HT1080 (cell line): Measurements from ENCODE around the gene NANOS2. TPM values are rescaled to one million over a fixed set of nuclear protein-coding genes. Genes with fewer than 3 reads are reported as not detected.

Experiments
- DNase-seq: peaks from one replicate; pipeline ENCODE4 v3.0.0-alpha.2; 2015; ENCODE audit warnings: low read depth
- polyA plus RNA-seq, 2 experiments: library from polyadenylated mRNA; depleted of rRNA; stranded (reverse); fragments of >200 nt; gene quantifications; 2 replicates each; pipeline ENCODE4 v1.2.3, GENCODE V29; 2015
- total RNA-seq: library from RNA; depleted of rRNA; stranded (reverse); fragments of >200 nt; shearing (Covaris generic); gene quantifications from 2 replicates; pipeline ENCODE4 v1.2.3, GENCODE V29; 2014; rRNA removed

Gene NANOS2
- total RNA-seq, result not detected in 2 replicates
- polyA plus RNA-seq (2015; cell fraction: cytosol; rRNA removed), result not detected in 2 replicates
- not detected in 2 replicates for polyA plus RNA-seq (2015; cell fraction: nucleus; rRNA removed)

DNA sequence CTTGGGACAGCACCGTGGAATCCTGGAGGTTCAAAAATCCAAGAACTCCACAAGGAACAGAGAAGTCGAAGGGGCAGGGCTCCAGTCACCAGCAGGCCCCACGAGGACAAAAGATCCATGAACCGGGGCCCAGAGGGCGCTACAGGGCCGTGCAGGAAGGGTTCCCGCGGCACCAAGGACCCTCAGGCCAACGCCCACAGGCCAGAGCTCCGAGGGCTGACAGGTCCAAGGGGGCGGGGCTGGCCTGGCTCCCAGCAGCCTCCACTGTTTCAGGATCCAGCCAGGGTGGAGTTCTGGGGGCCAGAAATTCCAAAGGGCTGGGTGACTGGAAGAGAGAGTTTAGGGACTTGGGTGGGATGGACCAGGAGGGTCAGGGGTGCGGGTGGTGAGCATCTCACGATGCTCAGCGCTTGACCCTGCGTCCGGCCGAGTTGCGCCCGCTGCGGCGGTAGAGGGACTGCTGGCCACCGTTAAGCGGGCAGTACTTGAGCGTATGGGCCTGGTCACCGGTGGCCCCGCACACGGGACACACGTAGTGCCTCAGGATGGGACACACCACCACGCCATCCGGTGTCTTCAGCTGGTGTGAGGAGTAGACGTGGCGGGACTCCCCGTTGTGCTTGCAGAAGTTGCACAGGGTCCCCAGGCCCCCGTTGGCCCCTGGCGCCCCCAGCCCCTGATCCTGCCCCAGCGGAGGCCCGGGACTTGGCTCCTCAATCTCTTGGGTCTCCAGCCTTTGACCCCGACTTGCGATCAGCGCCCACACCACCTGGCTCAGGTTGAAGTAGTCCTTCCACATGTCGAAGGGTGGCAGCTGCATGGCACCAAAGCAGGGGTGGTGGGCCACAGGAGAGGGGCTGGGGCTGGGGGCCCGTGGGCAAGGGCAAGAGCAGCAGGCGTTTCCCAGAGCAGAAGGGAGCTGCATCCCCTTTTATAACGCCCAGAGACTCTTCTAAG, at the start of gene NANOS2:
NANOS2 (minus strand) TSS at position 905 of the 957 bp plus-strand sequence; CDS start at position 820, 85 bp downstream.
- peak; percentile 28 for DNase-seq

DNA sequence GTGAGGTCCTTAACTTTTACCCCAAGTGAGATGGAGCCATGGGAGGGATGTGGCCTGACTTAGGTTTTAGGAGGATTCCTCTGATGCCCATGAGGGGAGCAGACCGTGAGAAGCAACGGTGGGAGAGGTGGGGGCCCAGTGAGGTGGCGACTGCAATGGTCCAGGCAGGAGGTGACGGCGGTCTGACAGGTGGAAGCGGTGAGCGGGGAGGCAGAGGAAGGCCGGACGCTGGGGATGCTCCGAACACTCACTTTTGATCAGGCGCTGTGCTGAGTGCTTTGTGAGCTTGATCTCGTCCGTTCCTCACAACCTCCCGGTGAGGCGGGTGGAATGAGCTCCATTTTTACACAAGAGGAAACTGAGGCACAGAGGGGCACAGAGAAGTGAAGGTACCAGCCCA, 47.4 kb upstream of the NANOS2 start:
- DNase-seq, result no peak

DNA sequence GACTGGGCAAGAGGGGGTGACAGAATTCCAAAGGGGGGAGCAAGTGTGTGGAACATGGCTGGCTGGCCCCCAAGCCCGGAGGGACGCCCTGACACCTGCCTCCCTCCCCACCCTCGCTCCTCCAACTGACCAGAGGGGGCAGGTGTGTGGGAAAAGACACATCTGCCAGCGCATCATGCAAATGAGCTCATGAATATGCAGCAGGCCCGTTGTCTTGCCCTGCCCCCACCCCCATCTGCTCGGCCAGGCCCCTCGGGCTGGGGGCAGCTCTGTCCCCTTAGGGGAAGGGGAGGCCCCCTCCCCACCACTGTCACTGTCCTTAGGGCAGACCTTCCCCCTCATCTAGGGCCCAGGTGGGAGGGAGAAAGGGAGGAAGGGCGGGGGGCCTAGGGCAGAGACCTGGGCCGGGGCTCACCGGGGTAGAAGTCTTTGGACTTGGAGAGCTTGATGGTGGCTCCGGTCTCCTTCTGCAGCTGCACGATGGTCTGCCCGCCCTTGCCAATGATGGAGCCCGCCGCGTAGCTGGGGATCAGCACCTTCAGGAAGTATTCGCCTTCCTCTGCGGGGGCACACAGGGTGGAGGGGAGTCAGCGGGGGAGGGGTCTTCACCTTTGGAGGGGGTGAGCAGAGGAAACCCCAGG, 46.1 kb upstream of the NANOS2 start:
- DNase-seq, result no peak

DNA sequence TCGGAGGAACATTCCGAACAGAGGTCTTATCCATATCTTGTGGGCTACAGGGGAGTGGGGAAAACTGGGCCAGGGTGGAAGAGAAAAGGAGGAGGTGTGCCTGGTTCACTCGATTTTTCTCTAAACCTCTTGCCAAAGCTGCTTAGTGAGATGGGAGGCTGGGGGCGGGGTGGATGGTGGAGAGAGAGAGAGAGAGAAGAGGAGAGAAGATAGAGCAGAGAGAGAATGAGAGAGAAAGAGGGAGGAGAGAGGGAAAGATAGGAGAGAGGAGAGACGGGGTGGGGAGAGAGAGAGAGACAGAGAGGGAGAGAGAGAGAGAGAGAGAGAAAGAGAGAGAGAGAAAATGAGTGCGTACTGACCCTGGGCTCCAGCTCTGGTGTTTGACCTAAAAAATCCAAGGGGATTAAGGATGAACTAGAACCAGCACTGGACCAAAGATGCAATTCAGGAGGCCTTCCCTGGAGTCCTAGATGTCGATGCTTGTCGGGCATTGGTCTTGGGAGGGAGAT, 45.0 kb upstream of the NANOS2 start:
- no peak for DNase-seq

DNA sequence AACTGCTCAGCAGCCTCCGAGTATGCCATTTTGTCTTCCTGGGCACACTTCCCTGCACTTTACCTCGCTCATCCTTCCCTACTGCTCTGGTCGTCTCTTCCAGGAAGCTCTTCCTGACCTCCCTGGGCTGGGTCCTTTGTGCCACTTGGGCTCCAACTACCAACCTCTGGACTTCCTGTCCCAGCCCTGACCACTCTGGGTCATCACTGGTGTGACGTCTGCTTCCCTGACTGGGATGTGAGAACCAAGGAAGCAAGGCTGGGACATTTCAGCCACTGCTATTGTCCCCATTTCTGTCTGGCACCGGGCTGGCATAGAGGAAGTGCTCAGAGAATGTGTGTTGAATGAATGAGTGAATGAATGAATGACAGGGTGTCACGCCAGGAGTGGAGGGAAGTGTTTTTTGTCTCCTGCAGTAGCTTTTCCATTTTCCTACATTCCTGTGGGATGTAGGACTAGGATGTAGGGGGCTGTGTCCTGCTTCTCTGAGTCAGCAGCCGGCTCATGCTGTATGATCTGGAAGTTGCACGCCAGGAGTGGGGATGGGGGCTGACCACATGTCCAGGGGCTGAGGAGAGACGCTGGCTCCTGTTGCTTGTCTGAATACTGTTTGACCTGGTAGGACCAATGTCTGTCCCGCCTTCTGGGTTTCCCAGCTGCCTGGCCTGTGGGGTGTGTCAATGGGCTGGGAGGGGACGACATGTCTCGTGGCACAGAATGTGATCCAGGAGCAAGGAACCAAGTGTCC, 44.4 kb upstream of the NANOS2 start:
- peak; percentile 81 for DNase-seq

DNA sequence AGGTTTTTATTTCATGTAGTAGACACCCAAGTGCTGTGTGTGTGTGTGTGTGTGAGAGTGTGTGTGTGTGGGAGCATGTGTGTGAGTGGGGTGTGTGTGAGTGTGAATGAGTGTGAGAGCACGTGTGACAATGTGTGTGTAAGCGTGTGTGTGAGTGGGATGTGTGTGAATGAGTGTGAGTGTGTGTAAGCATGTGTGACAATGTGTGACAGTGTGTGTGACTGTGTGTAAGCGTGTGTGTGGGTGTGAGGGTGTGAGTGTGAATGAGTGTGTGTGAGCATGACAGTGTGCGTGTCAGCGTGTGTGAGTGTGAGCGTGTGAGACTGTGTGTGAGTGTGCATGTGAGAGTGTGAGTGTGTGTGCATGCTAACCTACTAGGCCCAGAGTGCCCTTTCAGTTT, 43.7 kb upstream of the NANOS2 start:
- DNase-seq, result no peak

DNA sequence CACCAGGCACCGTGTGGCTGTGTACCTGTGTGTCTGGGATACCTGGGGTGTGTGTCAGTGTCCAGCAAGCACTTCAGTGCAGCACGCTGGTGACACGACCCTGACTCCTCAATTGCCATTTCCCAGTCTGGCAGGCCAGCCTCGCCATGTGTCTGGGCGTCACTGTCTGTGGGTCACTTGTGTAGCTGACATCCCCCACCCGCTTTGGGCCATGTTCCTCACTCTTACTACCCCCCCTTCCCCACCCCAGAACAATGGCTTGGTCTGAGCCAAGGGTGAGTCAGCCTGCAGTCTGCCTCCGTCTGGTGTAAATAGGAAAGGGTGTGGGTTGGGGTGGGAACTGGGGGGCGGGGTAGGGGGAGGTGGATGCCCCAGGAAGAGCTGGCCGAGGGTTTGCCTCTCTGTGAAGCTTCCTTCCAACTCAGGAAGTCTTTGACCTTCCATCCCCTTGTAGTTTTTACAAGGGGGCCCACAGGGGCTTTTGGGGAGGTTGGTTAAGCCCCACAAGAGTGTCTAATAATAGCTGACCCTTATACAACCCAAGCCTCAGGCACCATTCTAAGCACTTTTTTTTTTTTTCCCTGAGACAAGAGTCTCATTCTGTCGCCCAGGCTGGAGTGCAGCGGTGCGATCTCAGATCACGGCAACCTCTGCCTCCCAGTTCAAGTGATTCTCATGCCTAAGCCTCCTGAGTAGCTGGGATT, 41.5 kb upstream of the NANOS2 start:
- DNase-seq, result peak; percentile 86

DNA sequence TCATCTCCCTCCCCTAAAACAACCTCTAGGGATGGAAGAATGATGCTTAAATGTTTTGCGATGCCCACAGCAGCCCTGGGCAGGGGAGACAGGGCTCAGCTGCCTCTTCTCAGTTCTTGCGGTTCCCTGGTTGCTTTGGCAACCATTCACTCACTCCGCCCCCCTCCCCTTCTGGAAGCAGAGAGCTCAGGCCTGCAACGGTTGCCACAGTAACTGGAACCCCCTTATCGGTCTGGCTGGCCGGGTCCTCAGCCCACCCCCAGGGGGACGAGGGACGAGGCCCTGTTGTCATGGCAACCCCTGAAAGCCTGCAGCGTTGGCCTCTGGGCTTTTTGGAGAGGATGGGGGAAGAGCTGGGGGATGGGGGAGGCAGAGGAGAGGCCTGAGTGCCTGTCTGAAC, 39.6 kb upstream of the NANOS2 start:
- no peak for DNase-seq

DNA sequence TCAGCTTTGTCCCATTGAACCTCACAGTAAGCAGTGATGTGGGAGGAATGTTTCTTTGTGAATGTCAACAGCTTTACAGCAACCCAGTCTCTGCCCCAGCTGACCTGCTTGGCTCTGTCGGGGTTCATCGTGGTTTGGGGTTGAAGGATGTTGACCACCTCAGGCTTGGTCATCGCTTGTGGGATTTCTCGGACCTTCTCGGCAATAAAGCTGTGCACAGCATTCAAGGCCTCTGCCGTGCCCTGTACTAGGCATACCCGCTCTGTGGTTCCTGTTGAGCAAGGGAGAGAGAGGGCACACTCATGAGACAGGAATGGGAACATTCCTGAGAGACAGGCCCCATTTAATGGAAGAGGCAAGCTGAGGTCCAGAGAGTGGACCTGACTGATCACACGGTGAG, 39.1 kb upstream of the NANOS2 start:
- no peak for DNase-seq

DNA sequence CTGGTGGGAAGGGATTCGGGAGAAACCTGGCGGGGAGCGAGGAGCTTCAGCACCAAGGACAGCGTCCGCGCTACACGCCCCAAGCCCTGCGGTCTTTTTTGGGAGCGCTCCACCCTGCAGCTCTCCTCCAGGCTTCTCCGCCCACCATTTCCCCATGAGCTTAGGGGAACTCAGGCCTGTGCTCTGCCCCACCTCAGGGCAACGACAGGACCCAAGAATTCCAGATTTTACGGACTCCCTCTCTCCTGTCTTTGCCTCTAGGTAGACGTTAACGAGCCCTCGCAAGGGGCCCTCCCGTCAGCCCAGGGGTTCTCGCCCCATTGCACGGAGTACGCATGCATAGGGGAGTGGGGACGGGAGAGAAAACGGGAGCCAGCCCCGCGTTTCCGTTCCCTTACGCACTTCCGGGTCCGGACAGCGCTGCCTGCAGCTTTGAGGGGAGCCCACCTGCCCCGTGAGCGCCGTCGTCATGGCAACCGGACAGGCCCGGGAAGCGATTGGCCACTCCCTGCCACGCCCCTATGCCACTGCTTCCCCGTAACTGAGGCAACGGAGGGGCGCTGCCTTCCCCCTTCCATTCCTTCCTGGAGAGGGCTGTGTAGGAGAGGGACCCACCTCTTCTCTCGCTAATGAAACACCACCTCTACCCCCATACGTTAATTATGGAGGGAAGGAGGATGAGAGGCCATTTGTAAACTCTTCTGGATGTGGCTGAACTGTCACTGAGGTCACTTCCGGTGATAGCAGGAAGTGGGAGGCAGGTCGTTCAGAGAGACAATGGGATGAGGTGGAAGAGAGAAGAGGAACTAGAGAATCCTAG, 38.3 kb upstream of the NANOS2 start:
- DNase-seq, result peak; percentile 58

DNA sequence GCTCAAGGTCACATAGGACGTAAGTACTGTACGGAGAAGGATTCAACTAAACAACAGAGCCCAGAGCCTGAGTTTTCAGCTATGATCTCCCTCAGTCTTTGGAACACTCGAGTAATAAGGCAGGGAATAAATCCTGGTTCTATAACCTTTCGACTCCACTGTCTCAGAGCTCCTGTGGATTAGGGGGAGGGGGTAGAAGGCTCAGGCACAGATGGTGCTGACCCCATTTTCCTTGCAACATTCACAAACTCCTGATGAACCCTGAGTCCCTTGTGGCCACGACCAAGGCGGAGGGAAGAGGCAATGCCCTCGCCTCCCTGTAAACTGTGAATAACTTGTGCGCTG, 37.7 kb upstream of the NANOS2 start:
- no peak for DNase-seq

DNA sequence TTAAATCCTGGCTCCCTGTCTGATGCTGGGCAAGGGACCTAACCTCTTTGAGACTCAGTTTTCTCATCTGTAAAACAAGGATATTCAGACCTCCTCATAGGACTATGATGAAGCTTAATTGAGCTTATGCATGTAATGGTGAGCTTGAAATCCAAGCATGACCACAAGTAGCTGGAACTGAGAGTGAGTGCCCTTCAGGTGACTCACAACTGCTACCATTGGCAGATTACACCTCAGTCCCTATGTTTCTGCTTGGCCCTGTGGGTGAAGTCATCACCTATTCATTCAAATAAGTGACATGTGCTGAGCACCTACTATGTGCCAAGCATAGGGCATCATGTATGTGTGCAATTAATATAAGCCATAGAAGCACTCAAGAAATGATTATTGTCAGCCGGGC, 33.3 kb upstream of the NANOS2 start:
- DNase-seq, result peak; percentile 65

DNA sequence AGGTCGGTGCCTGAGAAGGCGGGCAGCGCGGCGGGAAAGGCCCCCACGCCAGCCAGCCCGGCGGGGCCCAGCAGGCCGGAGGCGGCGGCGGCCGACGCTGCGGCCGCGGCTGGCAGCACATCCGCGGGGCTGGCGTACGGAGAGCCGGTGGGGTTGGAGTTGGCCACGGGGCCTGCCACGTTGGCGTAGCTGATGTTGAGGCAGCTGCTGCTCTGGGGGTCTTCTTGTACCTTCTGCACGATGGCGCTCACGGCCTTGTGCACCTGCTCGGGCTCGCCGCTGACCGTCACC, 25.9 kb upstream of the NANOS2 start:
- no peak for DNase-seq

DNA sequence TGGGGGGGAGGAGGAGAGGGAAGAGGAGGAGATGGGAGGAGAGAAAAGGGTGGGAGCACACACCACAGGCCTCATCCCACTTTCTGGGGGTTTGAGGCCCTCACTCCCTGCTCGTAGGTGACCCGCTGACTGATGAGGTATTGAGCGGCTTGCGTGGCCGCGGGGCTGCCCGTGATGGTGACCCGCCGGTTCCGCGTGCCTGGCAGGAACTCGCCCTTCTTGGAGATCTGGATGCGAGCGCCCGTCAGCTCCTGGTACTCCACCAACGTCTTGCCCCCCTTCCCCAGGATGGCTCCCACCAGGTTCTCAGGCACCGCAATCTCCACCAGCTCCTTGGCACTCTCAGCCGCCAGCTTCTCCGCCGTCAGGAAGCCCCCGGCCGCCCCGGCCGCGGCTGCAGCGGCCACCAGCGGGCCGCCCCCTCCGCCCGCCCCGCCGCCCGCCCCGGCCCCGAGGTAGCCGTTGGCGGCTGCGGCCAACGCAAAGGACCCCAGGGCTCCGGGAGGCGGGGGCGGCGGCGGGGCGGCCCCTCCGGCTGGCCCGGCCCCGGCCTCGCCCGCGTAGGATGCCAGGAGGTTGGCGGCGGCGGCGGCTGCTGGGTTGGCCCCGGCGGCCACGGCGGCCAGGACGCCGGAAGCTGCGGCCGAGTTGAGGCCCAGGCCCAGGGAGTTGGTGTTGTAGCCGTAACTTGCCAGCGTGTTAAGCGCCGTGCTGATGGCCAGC, 25.4 kb upstream of the NANOS2 start:
- no peak for DNase-seq

DNA sequence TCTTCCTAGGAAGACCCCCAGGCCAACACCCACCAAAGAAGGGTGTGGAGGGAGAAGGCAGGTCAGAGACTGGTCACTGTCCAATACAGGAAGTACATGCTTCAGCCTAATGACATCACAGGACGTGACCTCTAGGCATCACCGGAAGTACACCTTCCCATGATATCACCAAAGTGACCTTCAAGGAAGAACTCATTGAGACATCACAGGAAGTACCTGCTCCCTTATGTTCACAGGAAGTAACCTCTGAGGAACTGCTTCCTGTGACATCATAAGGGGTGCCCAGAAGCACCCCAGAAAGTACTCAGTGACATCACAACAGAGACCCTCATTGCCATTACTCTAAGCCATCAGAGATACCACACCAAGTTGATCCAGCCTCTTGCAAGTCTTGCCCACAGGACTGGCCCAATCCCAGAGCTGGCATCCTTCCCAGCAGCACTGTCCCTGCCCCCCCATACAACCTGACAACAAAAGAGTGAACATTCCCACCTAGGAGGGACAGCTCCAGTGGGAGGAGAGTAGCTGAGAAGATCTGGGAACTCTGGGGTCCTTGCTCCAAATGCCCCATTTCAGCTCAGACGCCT, 24.2 kb upstream of the NANOS2 start:
- DNase-seq, result no peak

DNA sequence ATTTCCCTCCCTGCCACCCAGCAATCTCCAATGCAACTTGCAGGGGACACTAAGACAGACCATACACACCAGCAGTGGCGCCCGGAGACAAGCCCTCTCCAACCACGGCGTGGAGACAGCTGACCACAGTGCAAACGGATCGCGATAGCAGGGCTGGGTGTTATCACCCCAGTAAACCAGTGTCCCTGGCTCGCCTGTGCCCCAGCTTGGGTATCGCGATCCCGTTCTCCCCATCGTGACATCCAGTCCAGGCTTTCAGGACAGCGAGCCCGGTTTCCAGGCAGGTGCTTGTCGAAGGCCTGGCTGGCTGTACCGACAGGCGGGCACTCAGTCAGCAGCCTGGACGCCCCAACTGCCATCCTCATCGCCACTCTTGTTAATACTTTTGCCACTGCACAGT, 20.7 kb upstream of the NANOS2 start:
- DNase-seq, result no peak

DNA sequence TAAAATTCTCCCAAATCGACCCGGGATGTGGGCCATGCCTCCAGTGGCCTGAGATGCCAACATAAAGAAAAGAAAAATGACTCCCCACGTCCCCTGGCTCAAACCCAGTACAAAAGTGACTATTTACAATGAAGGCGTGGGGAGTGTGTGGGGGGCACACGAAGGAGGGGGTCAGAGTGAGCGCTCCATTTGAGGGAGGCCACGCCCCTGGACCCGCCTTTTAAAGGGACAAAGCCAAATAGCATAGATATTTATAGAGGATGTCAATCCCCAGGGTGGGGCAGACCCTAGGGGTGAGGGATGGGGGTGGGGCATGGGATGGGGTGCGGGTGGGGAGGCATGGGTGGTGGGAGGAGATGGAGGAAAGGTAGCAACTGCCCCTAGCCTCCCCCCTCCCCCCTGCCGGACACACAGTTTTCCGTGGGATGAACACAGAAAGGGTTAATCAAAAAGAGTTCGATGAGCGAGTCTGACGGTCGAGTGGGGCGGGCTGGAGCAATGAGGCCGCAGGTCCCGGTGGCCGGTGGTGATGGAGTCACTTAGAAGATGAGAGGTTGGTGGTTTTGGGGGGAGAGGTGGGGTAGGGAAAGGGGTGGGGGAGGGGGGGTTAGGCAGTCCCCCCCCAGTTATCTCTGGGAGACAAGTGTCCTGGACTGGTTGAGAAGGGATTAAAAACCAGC, 20.1 kb upstream of the NANOS2 start:
- no peak for DNase-seq

DNA sequence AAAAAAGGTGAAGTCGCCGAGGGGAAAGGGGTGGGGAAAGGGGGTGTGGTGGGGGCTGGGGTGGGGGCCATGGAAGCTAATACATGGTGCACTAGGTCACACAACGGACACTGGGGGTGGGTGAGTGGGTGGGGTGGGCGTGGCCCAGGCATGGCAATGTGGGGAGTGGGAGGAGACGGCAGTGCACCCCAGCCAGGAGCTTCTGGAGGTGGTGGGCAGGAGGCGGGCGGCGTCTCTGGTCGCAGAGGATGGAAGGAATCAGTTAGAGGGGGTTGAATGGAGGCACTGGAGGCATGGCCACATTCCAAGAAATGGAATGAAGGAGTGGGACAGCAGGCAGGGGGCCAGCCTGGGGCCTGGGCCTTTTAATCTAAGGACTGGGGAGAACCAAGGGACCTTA, 19.2 kb upstream of the NANOS2 start:
- no peak for DNase-seq

DNA sequence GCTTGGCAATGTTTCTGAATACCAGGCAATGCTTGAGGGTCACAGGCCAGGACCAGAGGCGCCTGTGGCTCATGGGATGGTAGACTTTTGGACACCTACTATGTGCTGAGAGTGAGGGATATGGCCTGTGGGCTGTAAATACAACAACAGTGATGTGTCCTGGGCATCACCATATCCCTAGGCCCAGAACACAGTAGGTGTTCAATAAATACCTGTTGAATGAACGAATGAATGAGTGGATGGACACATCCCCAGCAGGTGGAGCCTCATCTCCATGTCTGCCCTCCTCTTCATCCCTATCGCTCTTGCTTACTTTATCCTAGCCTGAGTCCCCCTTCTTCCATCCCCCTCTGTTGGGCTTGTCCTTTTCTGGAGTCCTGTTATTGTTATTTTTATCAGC, 16.5 kb upstream of the NANOS2 start:
- no peak for DNase-seq
